H9 (cell line): Measurements from ENCODE around the gene FBXL20. TPM values are rescaled to one million over a fixed set of nuclear protein-coding genes. Genes with fewer than 3 reads are reported as not detected.

Source experiments
- DNase-seq: peaks from one replicate; pipeline ENCODE4 v3.0.0-alpha.2; 2017
- H2AFZ ChIP-seq: one replicate; pipeline ENCODE4 v1.6.1; 2013; ENCODE audit warnings: mild to moderate bottlenecking, low read length, control low read depth, moderate library complexity
- H2AK5ac ChIP-seq: 2 replicates; pipeline ENCODE4 v1.6.1; 2013; ENCODE audit warnings: low read length, control low read depth, mixed read lengths; ENCODE audit not compliant: insufficient read length
- H2BK120ac ChIP-seq: one replicate; pipeline ENCODE4 v1.6.1; 2013; ENCODE audit warnings: low read depth, mild to moderate bottlenecking, low read length, control low read depth, inconsistent platforms; ENCODE audit not compliant: poor library complexity, severe bottlenecking
- H2BK12ac ChIP-seq: 2 replicates; pipeline ENCODE4 v1.6.1; 2013; ENCODE audit warnings: low read length, control low read depth, mixed read lengths, low read depth; ENCODE audit not compliant: insufficient read length
- H2BK15ac ChIP-seq: 2 replicates; pipeline ENCODE4 v1.6.1; 2013; ENCODE audit warnings: low read depth, low read length, control low read depth
- H2BK20ac ChIP-seq: one replicate; pipeline ENCODE4 v1.6.1; 2013; ENCODE audit warnings: low read depth, mild to moderate bottlenecking, low read length, control low read depth, inconsistent platforms; ENCODE audit not compliant: poor library complexity, severe bottlenecking
- H2BK5ac ChIP-seq: 2 replicates; pipeline ENCODE4 v1.6.1; 2013; ENCODE audit warnings: low read length, control low read depth, mixed read lengths; ENCODE audit not compliant: insufficient read length
- H3K14ac ChIP-seq: 2 replicates; pipeline ENCODE4 v1.6.1; 2013; ENCODE audit warnings: low read length, control low read depth; ENCODE audit not compliant: insufficient read depth
- H3K18ac ChIP-seq: 2 replicates; pipeline ENCODE4 v1.6.1; 2013; ENCODE audit warnings: low read depth, mild to moderate bottlenecking, mixed read lengths, low read length, control low read depth; ENCODE audit not compliant: insufficient read length
- H3K23ac ChIP-seq: 2 replicates; pipeline ENCODE4 v1.6.1; 2013; ENCODE audit warnings: low read length, control low read depth, mixed read lengths, low read depth; ENCODE audit not compliant: insufficient read length
- H3K23me2 ChIP-seq: 2 replicates; pipeline ENCODE4 v1.6.1; 2013; ENCODE audit warnings: low read depth, mild to moderate bottlenecking, mixed read lengths, low read length, control low read depth; ENCODE audit not compliant: insufficient read length, poor library complexity, severe bottlenecking
- H3K27ac ChIP-seq: 2 replicates; pipeline ENCODE4 v1.5.1; 2013; ENCODE audit warnings: low read length, control low read depth, mixed read lengths, low read depth; ENCODE audit not compliant: insufficient read length
- H3K27me3 ChIP-seq: 2 replicates; pipeline ENCODE4 v1.6.1; 2013; ENCODE audit warnings: low read length, control low read depth, inconsistent platforms; ENCODE audit not compliant: insufficient read depth
- H3K4ac ChIP-seq: 2 replicates; pipeline ENCODE4 v1.6.1; 2013; ENCODE audit warnings: low read depth, mild to moderate bottlenecking, control low read depth, inconsistent platforms, low read length, moderate library complexity
- H3K4me1 ChIP-seq: 2 replicates; pipeline ENCODE4 v1.6.1; 2013; ENCODE audit warnings: low read length, control low read depth, inconsistent platforms; ENCODE audit not compliant: insufficient read depth
- H3K4me2 ChIP-seq: 2 replicates; pipeline ENCODE4 v1.6.1; 2013; ENCODE audit warnings: low read length, control low read depth, mixed read lengths; ENCODE audit not compliant: insufficient read length, insufficient read depth
- H3K56ac ChIP-seq: 2 replicates; pipeline ENCODE4 v1.6.1; 2013; ENCODE audit warnings: low read depth, mild to moderate bottlenecking, mixed read lengths, low read length, control low read depth; ENCODE audit not compliant: insufficient read length
- H3K79me1 ChIP-seq: 2 replicates; pipeline ENCODE4 v1.6.1; 2013; ENCODE audit warnings: low read depth, mild to moderate bottlenecking, moderate library complexity, low read length, control low read depth, inconsistent platforms; ENCODE audit not compliant: insufficient read depth, poor library complexity, severe bottlenecking
- H3K79me2 ChIP-seq: 2 replicates; pipeline ENCODE4 v1.6.1; 2013; ENCODE audit warnings: low read length, control low read depth, inconsistent platforms; ENCODE audit not compliant: insufficient read depth
- H3K9ac ChIP-seq: 2 replicates; pipeline ENCODE4 v1.6.1; 2013; ENCODE audit warnings: low read length, control low read depth, mixed read lengths; ENCODE audit not compliant: insufficient read length; ENCODE audit errors: extremely low read depth
- H3K9me3 ChIP-seq: one replicate; pipeline ENCODE4 v1.6.1; 2013; ENCODE audit warnings: low read depth, low read length, inconsistent platforms; ENCODE audit not compliant: control insufficient read depth
- H3T11ph ChIP-seq: one replicate; pipeline ENCODE4 v1.6.1; 2013; ENCODE audit warnings: mild to moderate bottlenecking, low read length, control low read depth, inconsistent platforms
- H4K20me1 ChIP-seq: one replicate; pipeline ENCODE4 v1.6.1; 2013; ENCODE audit not compliant: control insufficient read depth, insufficient read length, insufficient read depth
- H4K5ac ChIP-seq: 2 replicates; pipeline ENCODE4 v1.6.1; 2013; ENCODE audit warnings: low read depth, mild to moderate bottlenecking, mixed read lengths, low read length, control low read depth; ENCODE audit not compliant: insufficient read length
- H4K8ac ChIP-seq: replicated peaks from 2 replicates; pipeline ENCODE4 v1.6.1; 2013; ENCODE audit warnings: low read length, control low read depth, mixed read lengths, low read depth; ENCODE audit not compliant: insufficient read length
- H4K91ac ChIP-seq: 2 replicates; pipeline ENCODE4 v1.6.1; 2013; ENCODE audit warnings: low read depth, mild to moderate bottlenecking, moderate library complexity, mixed read lengths, low read length, control low read depth; ENCODE audit not compliant: insufficient read length
- H3K27ac Mint-ChIP-seq, 3 experiments: 2 replicates in 2 of 3; 3 replicates in 1 of 3; pipeline ENCODE4 v1.8.0; 2020 to 2021; ENCODE audit warnings: mixed read lengths in 3 of 3, mild to moderate bottlenecking in 1 of 3, moderate library complexity in 1 of 3
- H3K27me3 Mint-ChIP-seq: 2 replicates; pipeline ENCODE4 v1.8.0; 2021; ENCODE audit warnings: low read depth, mild to moderate bottlenecking, moderate library complexity, mixed read lengths
- H3K36me3 Mint-ChIP-seq, 3 experiments: 2 replicates in 2 of 3; 3 replicates in 1 of 3; pipeline ENCODE4 v1.8.0; 2020 to 2021; ENCODE audit warnings: low read depth in 3 of 3, mixed read lengths in 3 of 3; ENCODE audit not compliant: insufficient read depth in 1 of 3
- H3K4me1 Mint-ChIP-seq, 2 experiments: 2 replicates each; pipeline ENCODE4 v1.8.0; 2020; ENCODE audit warnings: mixed read lengths in 2 of 2
- H3K4me3 Mint-ChIP-seq, 2 experiments: 2 replicates in 1 of 2; 3 replicates in 1 of 2; pipeline ENCODE4 v1.8.0; 2020 to 2021; ENCODE audit warnings: mild to moderate bottlenecking in 2 of 2, mixed read lengths in 2 of 2, moderate library complexity in 1 of 2
- H3K9me3 Mint-ChIP-seq, 2 experiments: 2 replicates in 1 of 2; 3 replicates in 1 of 2; pipeline ENCODE4 v1.8.0; 2020; ENCODE audit warnings: mild to moderate bottlenecking in 2 of 2, mixed read lengths in 2 of 2, moderate library complexity in 1 of 2
- CTCF ChIP-seq: fragments of 200-600 bp; sonication (generic); conservative IDR thresholded peaks from 3 replicates; pipeline ENCODE4 v1.8.0; 2021; ENCODE audit warnings: antibody characterized with exemption, mild to moderate bottlenecking
- WGBS: extraction: QIAGEN DNeasy Blood & Tissue Kit; methylation state at CpG from one replicate; pipeline ENCODE4 v1.1.7; 2013; ENCODE audit warnings: missing lambda C conversion rate, low lambda C conversion rate, mixed read lengths; ENCODE audit not compliant: insufficient read length; ENCODE audit errors: extremely low coverage; 5-methylcytosine and 5-hydroxymethylcytosine counted together
- total RNA-seq: library from RNA; stranded (reverse); gene quantifications from 2 replicates; pipeline ENCODE4 v1.2.1, GENCODE V29; 2021

FBXL20 gene
- total RNA-seq, 1 experiment from 2014 or later = 18.4 TPM

- Mint-ChIP-seq H3K27ac (no peak overlapping the region), H3K9me3 (no peaks in the 10 kb centered on the region; a peak in 1 of 5 replicates), H3K36me3 (no peaks in the 10 kb centered on the region), H3K4me1 (peaks cover 14 to 28% of the 10 kb centered on the region in 2 experiments), H3K4me3 (no peak overlapping the region), H3K27me3 (peaks cover 2% of the 10 kb centered on the region; the same call in 1 of the 2 replicates)
- Histone ChIP-seq H3K9me3 (no peaks in the 10 kb centered on the region), H3K18ac (no peak overlapping the region), H4K5ac (no peak overlapping the region), H2AFZ (no peak overlapping the region), H3K79me1 (no peaks in the 10 kb centered on the region), H2BK15ac (no peak overlapping the region), H2BK20ac (no peak overlapping the region), H3K14ac (no peak overlapping the region), H3K27me3 (no peaks in the 10 kb centered on the region), H3K79me2 (no peaks in the 10 kb centered on the region), H3K4me1 (no peaks in the 10 kb centered on the region), H4K91ac (no peak overlapping the region), H2BK120ac (no peak overlapping the region), H3K23me2 (no peaks in the 10 kb centered on the region), H3K4ac (no peak overlapping the region), H3T11ph (no peak overlapping the region), H2BK12ac (no peak overlapping the region), H3K9ac (no peak overlapping the region), H2BK5ac (no peak overlapping the region), H3K27ac (no peak overlapping the region), H4K20me1 (peaks cover 2% of the 10 kb centered on the region), H2AK5ac (no peak overlapping the region), H3K4me2 (no peak overlapping the region), H4K8ac (no peak overlapping the region), H3K23ac (no peak overlapping the region), H3K56ac (no peak overlapping the region)
- no CpG with 5 or more reads among the region's 11 CpGs for WGBS
- TF ChIP-seq CTCF = no peak
- DNase-seq = no peak
Measured at GRCh38 chr17:39244016-39244599, 157.3 kb downstream of the FBXL20 start.
